HG03342 (cell line): ENCODE results near the gene FRMD5.
A peak's percentile ranks its signal among the peaks of the same experiment; 100 is the strongest.

Experiments
- ATAC-seq: cut with Tn5 transposase; IDR thresholded peaks from one replicate; pipeline ENCODE4 v1.9.1; 2021; ENCODE audit warnings: mild to moderate bottlenecking, moderate library complexity; ENCODE audit not compliant: unreplicated experiment

Gene FRMD5

DNA sequence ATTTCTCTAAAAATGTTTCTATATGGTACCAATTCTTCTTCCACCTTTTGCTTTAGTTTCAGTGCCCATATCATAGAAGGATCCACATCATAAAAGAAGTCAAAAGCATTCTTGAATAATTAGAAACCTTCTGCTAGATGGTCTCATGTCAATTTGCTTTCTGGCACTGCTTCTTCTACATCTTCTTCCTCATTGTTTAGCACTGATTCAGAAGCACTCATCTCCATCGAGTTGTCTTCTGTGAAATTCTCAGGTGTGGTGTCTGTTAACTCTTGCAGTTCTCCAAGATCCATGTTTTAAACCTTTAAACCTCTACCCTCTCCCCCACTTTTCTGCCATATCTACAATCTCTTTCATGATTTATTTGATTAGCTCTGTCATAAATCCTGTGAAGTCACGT lies 213.5 kb downstream of the FRMD5 start:
- no peak for ATAC-seq

DNA sequence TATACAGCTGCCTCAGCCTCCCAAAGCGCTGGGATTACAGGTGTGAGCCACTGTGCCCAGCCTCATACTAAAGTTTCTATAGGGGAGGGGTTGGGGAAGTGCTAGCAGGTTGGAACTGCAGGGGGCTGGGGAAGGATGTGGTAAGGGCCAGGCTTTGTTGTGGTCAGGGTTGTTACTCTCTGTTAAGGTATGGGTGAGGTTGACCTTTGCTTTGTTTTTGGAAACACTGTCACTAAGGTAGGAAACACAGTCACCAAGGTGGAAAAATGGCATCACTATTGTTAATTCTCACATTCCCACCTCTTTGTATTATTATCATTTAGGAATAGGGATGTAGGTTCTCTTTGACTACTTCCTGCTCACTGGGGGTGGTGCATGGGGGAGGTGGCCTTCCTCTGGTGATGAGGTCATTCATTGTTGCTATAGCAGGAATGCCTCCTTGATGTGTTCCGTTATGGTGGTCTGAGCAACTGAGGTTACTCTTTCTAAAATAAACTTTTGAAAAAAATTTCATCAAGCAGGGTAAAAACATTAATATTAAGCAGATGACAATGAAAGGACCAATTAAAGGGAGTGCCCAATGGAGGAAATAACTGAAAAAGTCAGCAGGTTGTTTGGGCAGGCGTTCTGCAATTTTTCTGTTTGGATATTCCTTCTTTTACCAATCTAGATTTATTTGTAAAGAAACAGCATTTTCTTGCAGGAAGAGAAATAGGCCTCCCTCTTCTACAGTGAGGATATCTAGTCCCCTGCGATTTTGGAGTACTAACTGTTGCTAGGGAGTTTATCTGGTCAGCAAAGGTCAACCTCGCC lies 217.8 kb downstream of the FRMD5 start:
- ATAC-seq, result peak; percentile 66

DNA sequence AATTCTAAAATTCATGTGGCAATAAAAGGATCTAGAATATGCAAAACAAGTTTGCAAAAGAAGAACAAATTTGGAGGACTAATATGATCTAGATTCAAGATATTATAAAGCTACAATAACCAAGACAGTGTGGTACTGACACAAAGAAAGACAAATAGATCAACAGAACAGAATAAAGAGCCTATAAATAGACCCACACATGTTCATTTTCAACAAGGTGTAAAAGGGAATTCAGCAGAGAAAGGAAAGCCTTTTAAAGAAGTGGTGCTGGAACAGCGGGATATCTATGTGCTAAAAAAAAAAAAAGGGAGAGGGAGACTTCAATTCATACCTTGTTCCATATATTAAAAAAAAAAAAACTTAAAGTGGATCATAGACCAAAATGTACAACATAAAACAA lies 219.3 kb downstream of the FRMD5 start:
- ATAC-seq, result no peak

DNA sequence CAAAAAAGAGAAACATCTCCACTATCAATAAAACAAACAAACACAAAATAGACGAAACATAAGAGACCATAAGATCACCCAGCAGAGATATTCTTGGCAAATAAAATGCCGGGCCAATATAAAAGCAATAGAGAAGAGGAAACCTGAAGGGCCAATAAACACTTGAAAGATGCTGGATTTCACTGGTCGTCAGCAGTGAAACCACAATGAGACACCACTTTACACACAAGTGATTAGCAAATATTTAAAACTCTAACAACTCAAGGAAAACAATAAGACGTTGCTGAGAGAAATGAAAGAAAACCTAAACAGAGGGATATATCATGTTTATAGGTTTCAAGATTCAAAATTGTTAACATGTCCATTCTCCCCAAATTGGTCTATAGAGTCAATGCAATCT lies 219.7 kb downstream of the FRMD5 start:
- no peak for ATAC-seq

DNA sequence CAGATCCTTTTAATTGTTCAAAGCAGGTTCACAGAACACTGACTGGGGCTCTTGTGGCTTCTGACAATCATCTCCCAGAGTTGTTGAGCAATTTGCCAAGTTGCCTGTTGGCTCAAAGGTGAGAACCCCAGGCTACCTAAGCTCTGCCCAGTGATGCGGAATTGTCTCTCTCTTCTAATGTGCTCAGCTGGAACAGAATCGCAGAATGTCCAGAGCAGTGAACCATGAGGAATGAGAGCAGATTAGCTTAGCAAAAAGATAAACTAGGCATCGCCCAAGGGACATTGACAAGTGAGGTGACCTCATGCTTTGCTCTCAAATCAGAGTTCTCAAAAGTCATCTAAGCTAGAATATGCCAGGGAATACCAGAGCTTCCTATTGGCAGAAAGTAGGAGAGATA lies 220.2 kb downstream of the FRMD5 start:
- peak; percentile 70 for ATAC-seq

DNA sequence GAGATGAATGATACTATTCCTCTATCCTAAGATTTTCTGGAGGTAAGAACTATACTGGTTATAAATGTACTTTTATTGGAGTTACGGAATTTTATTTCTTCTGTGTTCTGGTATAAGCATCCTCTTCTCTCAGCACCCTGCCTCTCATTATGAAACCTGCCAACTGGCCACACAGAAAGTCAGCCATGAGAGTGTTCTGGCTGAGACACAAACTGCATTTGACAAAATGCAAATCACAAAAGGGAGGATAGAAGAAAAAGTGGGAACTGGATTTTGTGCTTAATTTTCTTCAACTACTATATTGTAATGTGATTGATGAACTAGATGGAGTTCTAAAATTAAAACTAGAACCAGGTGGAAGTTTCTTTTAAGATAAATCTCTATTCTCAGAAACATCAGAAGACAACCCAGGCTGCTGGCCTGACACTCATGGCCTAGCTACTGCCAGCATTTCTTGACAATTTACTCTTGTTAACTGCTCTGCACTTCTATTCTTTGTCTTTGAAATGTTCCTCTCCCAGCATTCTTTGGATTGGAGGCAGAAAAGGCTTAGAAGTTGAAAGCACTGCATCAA lies 225.2 kb downstream of the FRMD5 start:
- no peak for ATAC-seq

DNA sequence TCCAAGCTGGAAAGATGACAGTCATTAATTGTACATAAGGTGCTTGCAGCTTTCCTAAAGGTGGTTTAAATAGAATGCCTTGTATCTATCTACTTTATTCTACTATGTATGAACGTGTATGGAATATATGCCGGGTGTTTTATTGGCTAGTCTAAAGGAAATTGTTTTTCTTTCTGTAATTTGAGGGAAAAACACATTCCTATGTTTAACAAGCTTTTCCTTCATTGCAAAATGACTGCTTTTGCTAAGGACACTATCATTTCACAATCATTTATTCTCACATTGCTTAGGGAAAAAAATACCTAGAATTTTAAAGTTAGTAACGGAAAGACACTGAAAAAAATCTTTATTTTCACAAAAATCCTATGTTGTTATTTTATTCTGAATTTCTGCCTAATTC lies 226.5 kb downstream of the FRMD5 start:
- ATAC-seq, result no peak

GRCh38 chr15:43966646-43967045 lies 228.4 kb downstream of the FRMD5 start:
- no peak for ATAC-seq

DNA sequence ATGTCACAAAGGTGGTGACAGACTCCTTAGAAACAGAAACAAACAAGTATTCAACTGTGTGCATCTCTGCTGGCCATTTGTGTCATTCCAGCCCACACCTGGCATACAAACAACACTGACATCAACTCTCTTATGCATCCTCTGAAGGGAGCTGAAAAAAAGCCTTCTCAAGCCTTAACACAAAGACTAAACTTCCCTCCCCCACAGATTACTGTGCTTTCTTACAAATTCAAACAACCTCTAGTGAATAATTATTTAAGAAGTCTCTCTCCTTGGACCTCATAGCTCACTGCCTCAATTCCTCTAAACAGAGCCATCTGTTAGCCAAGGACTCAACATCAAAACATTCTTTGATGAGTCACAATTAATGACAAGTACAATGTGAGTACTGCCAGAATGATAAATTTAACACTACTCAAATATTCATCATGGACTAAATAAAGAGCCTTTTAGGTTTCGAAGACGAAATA lies 236.2 kb downstream of the FRMD5 start:
- ATAC-seq, result no peak

DNA sequence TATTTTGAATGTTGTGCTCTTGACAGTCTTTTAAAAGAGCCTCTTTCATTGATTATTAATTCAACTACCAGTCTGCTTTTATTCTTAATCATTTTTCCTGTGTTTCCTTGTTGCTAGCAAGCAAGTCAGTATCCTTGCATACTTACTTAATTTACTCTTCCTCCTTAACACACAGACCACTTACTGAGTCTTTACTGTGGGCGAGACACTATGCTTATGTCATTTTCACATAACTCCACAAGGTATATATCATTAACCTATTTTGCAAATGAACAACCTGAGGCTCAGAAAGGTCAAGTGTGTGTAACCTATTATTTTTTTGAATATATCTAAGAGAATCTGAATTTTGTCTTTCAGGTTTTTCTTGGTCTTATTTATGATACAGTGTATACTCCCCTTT lies 237.3 kb downstream of the FRMD5 start:
- ATAC-seq, result no peak

- ATAC-seq, result no peak
Measured at GRCh38 chr15:43955140-43955539, 239.9 kb downstream of the FRMD5 start.

DNA sequence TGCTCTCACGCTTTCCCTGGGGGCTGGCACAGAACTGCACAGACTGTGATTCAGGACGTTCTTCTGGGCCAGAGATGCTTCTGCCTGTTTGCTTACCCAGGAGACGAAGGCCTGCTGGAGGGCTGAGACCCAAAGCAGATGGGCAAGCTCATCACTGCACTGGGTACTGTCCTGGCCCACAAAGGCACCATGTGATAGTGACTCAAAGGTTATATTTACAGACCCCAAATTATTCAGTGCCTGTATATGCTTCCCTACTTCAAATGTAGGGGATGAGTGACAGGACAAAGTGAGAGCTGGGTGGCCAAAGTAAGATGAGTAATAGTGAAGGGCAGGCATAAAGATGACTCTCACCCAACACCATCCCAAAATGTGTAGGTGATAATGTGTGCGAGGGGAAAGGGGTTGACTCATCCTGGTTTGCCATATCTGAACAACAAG lies 240.9 kb downstream of the FRMD5 start:
- ATAC-seq, result no peak

DNA sequence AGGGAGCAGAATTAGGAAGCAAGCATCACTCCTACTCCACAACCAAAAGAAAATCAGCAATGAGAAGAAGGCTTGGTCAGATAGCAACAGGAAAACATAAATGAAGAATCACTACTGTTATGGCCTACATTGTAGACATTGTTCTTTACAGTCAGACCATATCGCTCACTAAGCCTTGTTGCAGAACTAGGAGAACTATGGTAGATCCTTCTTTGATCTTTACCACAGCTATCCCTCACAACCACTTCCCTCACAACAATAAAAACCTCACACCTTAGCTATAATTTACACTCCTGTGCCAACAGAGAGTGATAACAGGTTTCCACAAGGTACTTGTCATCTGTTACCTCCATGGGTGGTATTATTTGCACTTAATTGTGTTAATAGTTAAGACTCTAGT lies 241.7 kb downstream of the FRMD5 start:
- no peak for ATAC-seq

GRCh38 chr15:43950531-43950930 lies 244.5 kb downstream of the FRMD5 start:
- ATAC-seq, result no peak

- peak; percentile 80 for ATAC-seq
Measured at GRCh38 chr15:43948691-43949325, 246.3 kb downstream of the FRMD5 start.

DNA sequence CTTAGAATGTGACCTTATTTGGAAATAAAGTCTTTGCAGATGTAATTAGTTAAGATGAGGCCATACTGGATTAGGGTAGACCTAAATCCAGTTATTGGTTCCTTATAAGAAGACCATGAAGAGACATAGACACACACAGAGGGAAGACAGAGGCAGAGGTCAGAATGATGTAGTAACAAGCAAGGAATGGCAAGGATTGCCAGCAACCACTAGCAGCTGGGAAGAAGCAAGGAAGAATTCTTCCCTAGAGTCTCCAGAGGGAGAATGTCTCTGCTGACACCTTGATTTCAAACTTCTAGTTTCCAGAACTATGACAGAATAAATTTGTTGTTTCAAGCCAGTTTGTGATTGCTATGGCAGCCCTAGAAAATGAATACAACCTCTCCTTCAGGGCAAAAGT lies 251.6 kb downstream of the FRMD5 start:
- no peak for ATAC-seq

DNA sequence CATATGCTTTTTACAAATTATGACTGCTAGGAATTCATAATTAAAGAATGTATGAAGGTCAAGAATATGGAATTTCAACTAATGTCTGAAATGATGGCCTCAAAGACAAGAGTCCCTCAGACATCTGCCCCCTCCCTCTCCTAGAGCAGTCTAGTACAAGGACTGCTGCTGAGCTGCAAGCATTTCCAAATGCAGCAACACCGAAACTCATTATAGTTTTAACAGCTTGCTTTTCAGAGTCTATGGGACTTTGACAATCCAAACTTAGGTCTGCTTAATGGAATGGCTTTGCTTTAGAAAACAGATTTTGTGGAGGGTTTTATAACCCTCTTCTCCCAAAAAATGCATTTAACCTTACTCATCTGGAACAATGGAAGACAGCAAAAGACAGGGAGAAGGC lies 252.9 kb downstream of the FRMD5 start:
- ATAC-seq, result no peak

GRCh38 chr15:43941555-43941954 lies 253.5 kb downstream of the FRMD5 start:
- no peak for ATAC-seq

DNA sequence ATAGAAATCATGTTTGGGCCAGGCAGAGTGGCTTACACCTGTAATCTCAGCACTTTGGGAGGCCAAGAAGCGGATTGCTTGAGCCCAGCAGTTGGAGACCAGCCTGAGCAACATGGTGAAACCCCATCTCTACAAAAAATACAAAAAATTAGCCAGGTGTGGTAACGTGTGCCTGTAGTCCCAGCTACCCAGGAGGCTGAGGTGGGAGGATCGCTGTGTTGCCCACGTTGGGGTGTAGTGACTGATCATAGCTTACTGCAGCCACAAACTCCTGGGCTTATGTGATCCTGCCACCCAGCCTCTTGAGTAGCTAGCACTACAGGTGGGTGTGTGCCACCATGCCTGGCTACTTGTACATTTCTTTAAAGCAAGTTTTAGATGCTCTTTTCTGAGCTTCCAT lies 254.0 kb downstream of the FRMD5 start:
- no peak for ATAC-seq

DNA sequence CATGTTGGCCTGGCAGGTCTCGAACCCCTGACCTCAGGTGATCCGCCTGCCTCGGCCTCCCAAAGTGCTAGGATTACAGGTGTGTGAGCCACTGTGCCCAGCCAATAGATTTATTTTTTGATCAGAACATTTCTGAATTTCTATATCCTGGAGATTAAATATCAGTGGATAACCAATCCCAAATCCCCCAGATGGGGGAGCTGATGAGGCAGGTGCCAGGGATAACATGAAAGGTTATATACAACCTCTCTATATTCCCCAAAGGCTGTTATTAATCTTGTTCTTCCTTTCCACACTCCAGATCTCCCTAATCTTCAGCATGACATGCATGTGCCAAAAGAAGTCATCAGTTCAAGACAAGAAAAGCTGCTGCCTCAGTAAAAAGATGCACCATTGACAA lies 256.0 kb downstream of the FRMD5 start:
- no peak for ATAC-seq

GRCh38 chr15:43934480-43934879 lies 260.6 kb downstream of the FRMD5 start:
- no peak for ATAC-seq

DNA sequence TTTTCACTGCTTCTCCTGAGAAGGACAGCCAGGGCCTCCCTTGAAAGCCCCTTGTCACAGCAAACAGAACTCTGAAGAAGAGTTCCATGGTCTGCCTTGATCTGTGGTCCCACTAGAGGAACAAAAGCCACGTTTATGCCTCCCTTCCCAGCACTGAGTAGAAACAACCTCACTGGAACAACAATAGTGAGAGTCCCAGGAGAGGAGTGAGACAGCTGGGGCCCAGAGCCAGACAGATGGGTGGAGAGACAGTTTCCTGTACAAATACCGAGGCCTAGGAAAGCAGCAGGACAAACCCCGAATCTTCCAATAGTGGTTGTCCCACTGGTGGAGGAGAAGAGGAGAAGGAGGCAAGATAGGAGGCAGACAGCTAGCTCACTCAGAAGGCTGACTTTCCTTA lies 262.2 kb downstream of the FRMD5 start:
- no peak for ATAC-seq
